GM18520 (cell line): ENCODE results near the gene MEX3D.

Experiments used
- ATAC-seq: cut with Tn5 transposase; IDR thresholded peaks from one replicate; pipeline ENCODE4 v1.9.1; 2021; ENCODE audit not compliant: unreplicated experiment

Gene MEX3D

DNA sequence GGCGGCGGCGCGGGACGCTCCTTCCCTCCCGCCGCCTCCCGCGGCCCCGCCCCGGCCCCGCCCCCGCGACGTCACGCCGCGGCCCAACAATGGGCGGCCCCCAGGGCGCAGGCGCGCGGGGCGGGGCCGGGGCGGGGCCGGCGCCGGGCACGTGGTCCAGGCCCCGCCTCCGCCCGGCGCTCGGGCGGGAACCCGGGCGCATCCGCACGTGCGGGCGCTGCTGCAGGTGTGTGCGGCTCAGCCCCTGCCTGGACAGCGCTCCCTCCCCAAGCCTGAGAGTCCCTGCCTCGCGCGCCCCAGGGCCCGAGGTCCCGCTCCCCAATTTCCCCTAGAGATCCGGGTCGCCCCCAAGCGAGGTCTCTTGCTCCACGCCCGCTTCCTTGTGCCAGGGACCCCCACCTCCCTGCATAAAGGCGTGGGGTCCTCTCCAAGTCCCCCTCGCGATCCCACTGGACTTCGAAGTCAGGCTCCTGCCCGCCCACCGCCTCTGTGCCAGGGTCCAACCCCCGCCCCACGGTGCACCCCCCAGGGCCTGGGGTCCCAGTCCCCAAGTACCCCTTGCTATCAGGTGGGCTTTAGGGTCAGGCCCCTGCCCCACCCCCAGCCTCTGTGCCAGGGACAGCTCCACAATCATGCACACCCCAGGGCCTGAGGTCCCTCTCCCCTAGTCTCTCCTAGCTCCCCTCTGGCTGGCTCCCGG is at the start of gene MEX3D:
TSS of gene MEX3D (minus strand) at position 6 of the 700 bp plus-strand sequence. CDS start 267 bp downstream, outside the sequence.
- ATAC-seq, result peak; percentile 56

DNA sequence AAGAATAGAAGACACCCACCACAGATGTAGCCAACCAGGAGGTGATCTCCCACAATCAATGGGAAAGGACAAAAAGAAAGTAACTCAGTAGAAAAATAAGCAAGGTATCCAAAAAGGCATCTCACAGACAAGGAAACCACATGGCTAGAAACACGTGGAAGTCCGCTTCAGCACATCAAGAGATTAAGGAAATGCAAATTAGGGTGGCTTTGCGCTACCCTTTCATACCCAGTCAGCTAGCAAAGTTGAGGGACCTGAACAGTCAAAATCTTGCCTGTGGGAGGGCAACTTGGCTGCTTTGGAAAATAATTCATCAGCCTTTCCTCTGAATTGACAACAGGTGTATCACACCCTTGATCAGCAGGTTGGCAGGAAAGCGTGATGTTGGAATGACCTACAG is 48.8 kb upstream of the MEX3D start:
- no peak for ATAC-seq

DNA sequence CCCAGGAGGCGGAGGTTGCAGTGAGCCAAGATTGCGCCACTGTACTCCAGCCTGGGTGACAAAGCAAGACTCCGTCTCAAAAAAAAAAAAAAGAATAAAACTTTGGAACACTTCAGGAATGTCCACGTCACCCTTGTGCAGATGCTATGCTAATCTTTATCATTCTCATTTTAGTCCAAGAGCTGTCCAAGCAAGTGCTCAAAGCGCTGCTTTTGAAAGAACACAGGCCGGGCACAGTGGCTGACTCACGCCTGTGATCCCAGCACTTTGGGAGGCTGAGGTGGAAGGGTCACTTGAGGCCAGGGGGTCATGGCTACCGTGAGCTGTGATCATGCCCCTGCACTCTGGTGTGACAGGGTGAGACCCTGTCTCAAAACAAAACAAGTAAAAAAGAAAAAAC is 48.3 kb upstream of the MEX3D start:
- no peak for ATAC-seq

GRCh38 chr19:1615156-1615765 is 47.1 kb upstream of the MEX3D start:
- no peak for ATAC-seq

DNA sequence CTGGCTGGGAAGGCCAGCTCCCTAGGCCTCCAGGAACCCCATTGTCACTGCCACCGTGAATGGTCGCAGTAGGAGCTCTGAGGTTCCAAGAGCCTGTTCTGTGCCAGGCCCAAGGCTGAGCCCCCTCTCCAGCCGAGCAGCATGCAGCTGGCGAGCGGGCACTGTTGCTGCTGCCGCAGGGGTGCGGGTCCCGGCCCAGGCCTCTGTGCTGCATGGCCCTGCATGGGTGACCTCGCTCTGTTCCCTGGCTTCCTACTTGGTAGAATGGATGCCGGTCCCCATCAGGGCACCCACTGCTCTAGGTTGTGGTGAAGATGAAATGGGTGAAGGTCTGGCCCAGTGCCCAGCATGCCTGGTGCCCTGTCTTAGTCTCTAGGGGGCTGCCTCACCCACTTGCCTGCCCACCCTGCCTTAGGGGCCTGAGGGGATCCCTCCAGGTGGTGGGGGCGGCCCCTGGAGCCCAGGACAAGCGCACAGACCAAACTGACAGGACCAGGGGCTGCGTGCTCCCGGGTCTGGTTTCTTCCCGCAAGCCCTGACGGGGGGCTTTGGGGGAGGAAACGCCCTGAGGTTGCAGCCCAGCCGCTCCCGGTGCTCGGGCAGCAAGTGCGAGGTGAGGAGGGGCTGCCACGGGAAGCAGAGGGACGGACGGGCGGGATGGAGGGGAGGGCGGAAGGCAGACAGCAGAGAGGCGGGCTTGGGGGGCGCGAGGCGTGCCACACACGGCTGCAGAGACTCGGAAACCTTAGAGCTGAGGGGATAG is 45.9 kb upstream of the MEX3D start:
- ATAC-seq, result no peak

GRCh38 chr19:1613146-1613545 is 45.0 kb upstream of the MEX3D start:
- ATAC-seq, result no peak

GRCh38 chr19:1612114-1613086 is 44.3 kb upstream of the MEX3D start:
- no peak for ATAC-seq

DNA sequence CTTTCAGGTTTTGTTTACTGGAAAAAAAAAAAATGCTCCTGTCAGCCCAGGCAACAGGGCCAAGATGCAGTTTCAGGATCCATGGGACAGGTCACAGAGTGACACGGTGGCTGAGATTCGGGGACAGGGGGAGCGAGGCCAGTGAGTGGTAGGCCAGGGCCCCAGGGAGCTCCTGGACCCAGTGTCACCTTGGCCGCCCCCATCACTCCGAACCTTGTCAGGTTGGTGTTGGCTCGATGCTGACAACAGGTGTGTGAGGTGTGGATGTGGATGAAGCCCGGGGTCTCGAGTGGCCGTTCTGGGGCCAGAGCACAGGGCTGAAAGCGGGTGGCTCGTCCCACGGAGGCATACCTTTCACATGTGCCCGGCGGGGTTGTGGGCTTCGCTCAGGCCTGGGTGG is 43.2 kb upstream of the MEX3D start:
- no peak for ATAC-seq

- ATAC-seq, result no peak
Measured at GRCh38 chr19:1610579-1610978, 42.5 kb upstream of the MEX3D start.

GRCh38 chr19:1609680-1610474 is 41.8 kb upstream of the MEX3D start:
- ATAC-seq, result no peak

- ATAC-seq, result no peak
Measured at GRCh38 chr19:1609103-1609396, 40.9 kb upstream of the MEX3D start.

DNA sequence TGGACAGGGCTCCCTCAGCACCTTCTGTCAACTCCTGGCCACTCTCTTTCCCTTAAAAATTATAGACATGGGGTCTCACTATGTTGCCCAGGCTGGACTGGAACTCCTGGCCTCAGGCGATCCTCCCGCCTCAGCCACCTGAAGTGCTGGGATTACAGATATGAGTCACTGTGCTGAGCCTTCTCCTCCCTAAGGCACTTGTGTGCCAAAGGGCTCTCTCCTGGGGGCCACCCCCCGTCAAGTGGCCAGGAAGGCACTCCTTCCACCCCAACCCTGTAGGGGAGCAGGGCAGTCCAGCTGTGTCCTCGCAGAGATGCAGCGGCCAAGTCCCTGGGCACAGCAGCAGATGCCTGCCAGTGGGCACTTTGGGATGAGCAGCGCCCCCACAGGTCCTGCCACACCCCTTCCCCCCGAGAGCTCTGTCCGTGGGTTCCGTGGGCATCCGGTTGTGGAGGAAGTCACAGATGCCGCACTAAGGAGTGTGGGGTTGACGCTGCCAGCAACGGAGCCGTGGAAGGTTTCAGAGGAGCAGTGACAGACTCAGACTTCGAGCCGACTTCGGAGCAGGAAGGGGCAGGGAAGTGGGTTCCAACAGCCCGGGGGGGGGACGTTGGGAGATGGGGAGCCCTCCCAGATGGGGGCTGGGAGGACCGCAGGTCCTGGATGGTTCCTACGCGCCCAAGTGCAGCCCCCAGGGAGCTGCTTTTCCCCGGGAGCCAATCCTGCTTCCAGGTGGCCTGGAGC is 40.4 kb upstream of the MEX3D start:
- no peak for ATAC-seq

- no peak for ATAC-seq
Measured at GRCh38 chr19:1606138-1606651, 38.1 kb upstream of the MEX3D start.

DNA sequence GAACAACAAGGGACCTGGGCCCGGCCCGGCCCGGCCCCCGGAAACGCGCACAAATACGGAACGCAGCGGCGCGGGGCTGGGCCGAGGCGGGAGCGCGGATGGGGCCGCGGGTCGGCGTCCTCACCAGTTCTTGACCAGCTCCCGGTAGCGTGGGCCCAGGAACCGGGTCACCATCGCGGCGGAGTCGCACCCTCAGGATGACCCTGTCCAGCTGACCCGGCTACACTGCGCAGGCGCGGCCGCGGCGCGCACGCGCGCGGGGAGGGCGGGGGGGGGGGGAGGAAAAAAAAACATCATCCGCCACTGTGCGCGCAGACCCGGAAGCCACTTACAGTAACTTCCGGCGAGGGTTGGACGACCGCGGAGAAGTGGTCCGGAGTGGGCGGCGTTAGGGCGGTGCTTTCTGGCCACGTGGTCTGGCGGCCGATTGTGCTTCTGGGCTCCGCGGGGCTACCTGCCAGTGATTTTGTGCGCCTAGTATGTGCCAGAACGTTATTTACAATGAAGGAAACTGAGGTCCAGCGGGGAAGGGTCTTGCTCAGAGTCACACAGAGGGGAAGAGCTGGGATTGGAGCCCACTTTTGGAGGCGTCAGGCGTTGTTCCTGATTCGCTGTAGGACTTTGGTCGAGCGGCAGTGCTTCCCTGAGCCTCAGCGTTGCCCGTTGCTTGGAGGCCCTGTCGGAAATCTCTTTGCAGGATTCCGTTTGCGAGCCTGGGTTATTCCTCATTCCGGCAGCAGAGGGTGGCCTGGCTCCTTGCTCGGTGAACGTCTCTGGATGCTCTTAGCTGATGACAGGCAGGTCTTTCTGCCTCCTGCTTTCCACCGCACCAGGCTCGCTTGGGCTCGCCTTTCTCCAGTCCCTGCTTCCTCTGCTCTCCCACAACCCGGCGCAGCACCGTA is 37.4 kb upstream of the MEX3D start, which contains the start of gene UQCR11:
TSS of gene UQCR11 (minus strand) at position 227 of the 902 bp plus-strand sequence. CDS start at position 174, 53 bp downstream.
- ATAC-seq, result peak; percentile 86

- no peak for ATAC-seq
Measured at GRCh38 chr19:1602091-1602707, 34.1 kb upstream of the MEX3D start.

DNA sequence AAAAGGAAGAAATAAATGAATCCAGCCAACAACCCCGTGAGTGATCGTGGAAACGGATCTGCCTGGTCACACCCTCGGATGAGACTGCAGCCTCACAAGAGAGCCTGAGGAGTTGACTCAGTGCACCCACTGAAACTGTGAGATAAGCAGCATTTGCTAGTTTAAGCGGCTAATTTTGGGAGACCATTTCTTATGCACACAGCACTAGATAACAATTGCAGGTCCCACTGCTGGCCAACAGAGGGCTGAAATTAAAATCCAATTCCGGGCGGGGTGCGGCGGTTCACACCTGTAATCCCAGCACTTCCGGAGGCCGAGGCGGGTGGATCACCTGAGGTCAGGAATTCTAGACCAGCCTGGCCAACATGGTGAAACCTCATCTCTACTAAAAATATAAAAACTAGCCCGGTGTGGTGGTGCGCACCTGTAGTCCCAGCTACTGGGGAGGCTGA is 33.5 kb upstream of the MEX3D start:
- no peak for ATAC-seq

DNA sequence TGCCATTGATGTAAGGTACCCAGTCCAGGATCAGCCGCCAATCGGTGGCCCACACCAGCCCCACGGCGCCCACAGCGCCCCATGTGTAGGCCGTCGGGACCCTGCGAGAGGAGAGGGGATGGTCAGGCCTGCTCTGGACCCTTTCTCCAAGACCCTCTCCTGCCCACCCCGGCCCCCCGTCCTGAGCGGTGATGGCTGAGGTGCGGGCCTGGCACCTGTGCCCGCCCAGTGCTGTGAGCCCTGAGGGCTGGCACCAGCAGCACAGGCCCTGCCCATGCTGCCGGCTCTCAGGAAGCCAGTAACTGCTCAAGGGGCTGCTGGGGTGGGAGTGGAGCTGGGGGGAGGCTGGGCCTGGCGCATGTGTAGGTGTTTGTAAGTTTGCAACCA is 31.3 kb upstream of the MEX3D start:
- ATAC-seq, result no peak
